ENCODE results near the gene LHFPL3. TPM values are rescaled to one million over a fixed set of nuclear protein-coding genes. Genes with fewer than 3 reads are reported as not detected.

LHFPL3 gene
- polyA plus RNA-seq, 1 donor: 10.0 TPM

DNA sequence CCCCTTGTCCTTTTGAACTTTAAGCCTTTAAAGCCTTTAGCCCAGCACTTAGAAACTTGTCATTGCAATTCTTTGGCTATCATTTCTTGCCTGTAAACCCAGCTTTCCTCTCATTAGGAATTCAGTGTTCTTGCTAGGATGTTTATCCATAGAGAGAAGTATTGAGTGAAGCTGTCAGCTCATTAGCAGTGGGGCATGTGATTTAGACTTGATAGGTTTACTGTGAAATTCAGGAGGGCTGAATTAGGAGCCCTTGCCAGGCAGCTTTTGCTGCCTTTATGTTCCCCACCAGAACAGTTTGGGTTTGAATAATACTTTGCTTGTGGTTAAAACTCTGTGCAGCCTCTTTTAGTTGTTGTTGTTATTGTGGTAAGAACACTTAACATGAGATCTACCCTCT is 39.5 kb downstream of the LHFPL3 start:
- no peak for DNase-seq

DNA sequence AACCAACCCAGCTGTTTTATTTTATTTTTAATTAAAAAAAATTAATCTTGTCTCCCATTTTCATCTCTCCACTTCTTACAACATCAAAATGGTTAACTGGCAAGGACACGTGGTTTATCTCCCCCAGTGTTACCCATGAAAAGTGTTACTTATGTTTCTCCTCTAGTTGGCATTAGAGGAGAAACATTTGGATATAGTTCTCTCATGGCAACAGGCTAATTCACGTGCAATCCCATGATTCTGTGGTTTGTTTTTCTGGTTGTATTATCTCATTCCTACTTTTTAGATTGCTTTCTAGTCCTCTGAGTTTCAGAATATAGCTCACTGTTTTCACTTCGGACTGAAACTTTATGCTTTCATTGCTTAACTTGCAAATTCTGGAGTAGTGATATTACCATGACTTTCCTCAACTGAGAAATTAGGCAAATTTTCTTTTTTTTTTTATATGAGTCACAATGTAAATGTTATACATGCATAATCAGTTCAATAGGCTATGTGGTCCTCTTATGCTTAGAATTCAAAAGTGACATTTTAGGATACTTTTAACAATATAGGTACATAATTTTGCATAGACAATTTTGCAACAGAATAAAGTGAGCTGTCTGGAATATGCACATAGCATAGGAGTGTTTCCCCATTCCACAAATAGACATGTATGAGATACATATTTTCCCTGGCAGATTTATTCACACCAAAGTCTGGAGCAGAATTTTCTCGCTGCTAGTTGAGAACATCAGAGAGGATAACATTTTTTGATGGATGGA is 43.0 kb downstream of the LHFPL3 start:
- DNase-seq: no peak

GRCh38 chr7:104371980-104372357 is 43.6 kb downstream of the LHFPL3 start:
- DNase-seq: no peak

- no peak for DNase-seq
These were observed 54.2 kb downstream of the LHFPL3 start for GRCh38 chr7:104382616-104383015.

DNA sequence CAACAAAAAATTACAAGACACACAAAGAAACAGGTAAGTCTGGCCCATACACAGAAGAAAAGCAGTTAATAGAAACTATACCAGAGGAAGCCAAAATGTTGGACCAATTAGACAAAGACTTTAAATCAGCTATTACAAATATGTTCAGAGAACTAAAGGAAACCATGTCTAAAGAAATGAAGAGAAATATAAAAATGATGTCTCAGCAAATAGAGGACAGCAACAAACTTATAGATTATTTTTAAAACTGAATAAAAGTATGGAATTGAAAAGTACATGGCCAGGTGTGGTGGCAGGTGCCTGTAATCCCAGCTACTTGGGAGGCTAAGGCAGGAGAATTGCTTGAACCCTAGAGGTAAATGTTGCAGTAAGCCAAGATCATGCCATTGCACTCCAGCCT is 58.5 kb downstream of the LHFPL3 start:
- no peak for DNase-seq

GRCh38 chr7:104388222-104388621 is 59.8 kb downstream of the LHFPL3 start:
- no peak for DNase-seq

- no peak for DNase-seq
These were observed 66.8 kb downstream of the LHFPL3 start for GRCh38 chr7:104395162-104395561.

DNA sequence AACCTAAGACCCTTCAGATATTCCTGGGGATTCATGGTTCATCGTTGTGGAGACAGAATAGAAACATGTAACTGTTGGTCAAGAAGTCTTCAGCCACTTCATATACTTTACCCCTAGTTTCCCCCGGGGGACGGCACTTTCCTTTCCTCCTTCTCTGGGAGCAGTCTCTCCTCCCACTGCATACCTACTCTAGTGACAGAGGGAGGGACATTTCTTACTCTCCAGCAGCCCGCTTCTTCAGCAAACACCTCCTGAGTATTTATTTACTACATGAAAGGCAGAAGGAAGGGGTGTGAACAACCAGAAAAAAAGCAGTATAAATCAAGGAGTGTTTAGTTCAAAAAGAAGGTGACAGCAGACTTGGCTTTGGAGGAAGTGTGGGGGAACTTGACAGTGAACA is 69.0 kb downstream of the LHFPL3 start:
- DNase-seq: peak; percentile 1

- no peak for DNase-seq
These were observed 80.0 kb downstream of the LHFPL3 start for GRCh38 chr7:104408371-104408770.

DNA sequence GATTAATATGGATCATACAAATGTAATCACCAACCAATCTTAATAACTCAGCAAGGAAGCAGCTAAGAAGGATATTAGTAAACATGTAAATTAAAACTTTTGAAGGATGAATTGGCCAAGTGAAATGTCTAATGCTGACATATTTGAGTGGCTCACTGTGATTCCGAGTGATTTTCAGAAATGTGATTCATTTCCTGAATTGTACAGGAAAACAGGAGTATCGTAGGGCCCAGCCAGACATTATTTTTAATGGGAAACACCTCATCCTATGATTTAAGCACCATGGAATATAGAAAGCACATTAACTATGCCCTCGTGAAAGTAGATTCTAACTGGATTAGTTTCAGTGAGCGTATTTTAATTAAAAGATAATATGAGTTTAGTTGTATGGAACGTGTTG is 82.3 kb downstream of the LHFPL3 start:
- DNase-seq: no peak

DNA sequence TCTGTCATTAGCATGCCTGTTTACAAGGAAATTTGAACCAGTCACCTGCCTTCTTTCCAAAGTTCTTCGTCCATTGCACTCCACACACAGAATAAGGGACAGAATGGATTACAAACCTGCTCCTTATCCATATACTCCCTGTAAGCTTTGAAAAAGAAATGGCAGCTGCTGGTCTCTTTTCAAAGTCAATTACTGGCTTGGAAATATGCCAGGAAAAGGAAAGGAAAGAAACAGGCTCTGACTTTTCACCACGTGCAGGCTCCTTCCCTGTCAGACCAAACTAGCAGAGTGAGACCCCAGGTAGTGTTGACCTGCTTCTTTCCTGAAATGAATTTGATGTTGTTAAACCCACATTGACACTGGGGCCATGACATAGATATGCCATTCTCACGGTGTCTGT is 84.5 kb downstream of the LHFPL3 start:
- peak; percentile 14 for DNase-seq

DNA sequence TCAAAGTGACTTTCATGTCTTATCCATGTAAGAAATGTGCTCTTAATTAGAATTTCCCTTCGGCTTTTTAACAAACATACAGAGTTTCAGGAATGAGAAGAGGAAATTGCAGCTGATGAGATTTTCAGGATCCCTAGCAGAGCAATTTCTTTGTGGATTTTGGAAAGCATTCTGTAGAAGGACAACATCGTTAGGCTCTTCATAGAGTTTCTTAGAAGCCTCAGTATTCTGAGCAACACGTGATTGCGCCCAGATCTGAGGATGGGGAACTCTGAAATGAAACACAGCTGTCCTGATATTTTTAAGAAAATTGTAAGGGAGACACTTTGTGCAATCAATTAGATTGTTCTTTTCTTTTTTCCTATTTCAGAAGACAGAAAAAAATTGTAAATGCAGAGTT is 85.8 kb downstream of the LHFPL3 start:
- no peak for DNase-seq

GRCh38 chr7:104415700-104416099 is 87.3 kb downstream of the LHFPL3 start:
- no peak for DNase-seq

GRCh38 chr7:104416866-104417393 is 88.5 kb downstream of the LHFPL3 start:
- DNase-seq: no peak

DNA sequence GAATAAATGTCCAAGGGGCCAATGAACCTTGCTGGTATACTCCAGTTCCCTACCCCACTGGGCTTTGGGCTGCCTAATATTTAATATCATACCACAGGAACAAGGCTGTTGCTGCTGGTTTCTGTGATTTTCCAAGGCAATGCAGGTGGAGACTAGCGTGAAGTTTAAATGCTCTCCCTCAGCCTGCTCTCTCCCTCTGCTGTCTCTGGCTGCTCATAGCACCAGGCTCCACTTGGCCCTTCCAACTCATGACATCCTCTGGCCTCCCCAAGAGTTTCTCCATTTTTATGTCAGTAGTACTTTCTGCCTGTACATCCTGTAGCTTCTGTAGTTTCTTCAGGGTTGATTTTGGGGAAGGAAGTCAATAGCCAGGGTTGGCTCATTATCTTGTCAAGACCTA is 103.5 kb downstream of the LHFPL3 start:
- no peak for DNase-seq

DNA sequence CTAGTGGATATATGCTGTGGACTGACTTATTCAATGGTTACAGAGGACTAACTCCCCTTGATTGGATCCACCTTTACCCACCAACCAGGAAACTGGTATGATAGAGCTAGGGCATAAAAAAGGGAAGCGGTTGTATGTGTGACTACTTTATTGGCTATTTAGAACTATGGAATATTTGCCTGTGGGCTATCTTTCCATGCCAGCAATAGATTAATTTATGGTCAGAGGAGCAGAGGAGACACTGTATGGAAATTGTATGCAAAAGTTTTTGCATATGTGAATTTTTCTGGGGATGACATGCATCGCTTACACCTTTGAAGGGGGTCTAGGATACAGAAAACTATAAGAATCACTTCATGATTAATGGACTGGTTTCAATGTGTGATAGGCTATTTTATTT is 105.7 kb downstream of the LHFPL3 start:
- no peak for DNase-seq

- no peak for DNase-seq
These were observed 114.1 kb downstream of the LHFPL3 start for GRCh38 chr7:104442481-104442880.

DNA sequence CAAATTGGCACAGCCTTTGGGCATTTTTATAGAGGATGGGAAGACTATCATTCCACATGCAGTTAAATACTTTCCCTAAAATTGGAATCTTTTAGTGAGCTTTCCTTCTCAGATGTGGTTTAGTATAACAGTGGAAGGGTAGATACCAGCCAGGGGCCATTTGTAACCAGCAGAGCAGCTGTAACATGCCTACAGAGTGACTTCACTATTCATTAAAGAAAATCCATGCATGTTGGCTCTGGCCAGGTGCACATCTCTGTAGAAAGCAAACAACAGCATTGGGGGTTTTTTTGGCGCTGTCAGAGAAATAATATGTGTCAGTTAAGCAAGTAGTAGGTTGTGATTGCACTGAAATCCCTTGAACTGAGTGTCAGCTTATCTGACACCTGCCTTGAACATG is 115.6 kb downstream of the LHFPL3 start:
- no peak for DNase-seq

GRCh38 chr7:104445393-104445792 is 117.0 kb downstream of the LHFPL3 start:
- DNase-seq: no peak

DNA sequence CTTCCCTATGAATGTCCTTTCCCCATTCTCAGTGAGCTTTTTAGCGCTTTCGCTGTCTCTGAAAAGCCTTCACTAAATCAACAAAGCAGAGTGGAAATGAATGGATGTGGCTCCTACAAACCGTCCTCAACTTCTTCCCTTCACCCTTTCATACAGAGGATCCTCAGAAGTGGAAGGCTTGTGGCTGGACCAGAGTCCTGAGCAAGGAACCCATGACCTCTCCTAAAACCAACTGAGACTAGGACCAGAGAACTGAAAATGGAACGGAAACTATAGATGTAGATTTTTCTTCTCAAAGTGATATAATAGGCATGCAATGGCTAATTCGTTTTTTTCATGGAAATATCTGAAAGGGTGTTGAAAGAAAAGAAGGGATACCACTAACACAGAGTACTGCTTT is 122.5 kb downstream of the LHFPL3 start:
- no peak for DNase-seq

- DNase-seq: no peak
These were observed 124.8 kb downstream of the LHFPL3 start for GRCh38 chr7:104453190-104453589.

GRCh38 chr7:104458875-104459274 is 130.5 kb downstream of the LHFPL3 start:
- DNase-seq: no peak

- no peak for DNase-seq
These were observed 140.9 kb downstream of the LHFPL3 start for GRCh38 chr7:104469166-104469820.

GRCh38 chr7:104480529-104480928 is 152.1 kb downstream of the LHFPL3 start:
- DNase-seq: no peak

Measured in left kidney (tissue), 2 donors.